Measurements from ENCODE around the gene PPARD.
"Not testable (repeated sequence)": the region's sequence is repeated elsewhere in the genome, so short reads cannot be mapped to it uniquely, and the experiment has no call there.

The PPARD gene

GRCh38 chr6:35426074-35426473, 83.7 kb downstream of the PPARD start:
- peaks cover 23% of the 10 kb centered on the region for H3K36me3 Mint-ChIP-seq (ENCODE audit: low read depth)
- H3K27ac Mint-ChIP-seq = peak overlapping the region; percentile 87
- no peak for TF ChIP-seq CTCF (IDR thresholded peaks at IDR 0.05)
- H3K4me3 Mint-ChIP-seq = no peak overlapping the region
- peaks cover 15% of the 10 kb centered on the region for H3K9me3 Mint-ChIP-seq
- DNase-seq = no peak
- H3K27me3 Mint-ChIP-seq (ENCODE audit: low read depth, poor library complexity) = no peaks in the 10 kb centered on the region
- H3K4me1 Mint-ChIP-seq = peaks cover 27% of the 10 kb centered on the region

GRCh38 chr6:35427435-35427834, 85.1 kb downstream of the PPARD start:
- Mint-ChIP-seq H3K4me1 (peaks cover 27% of the 10 kb centered on the region), H3K36me3 (ENCODE audit: low read depth) (peaks cover 19% of the 10 kb centered on the region), H3K4me3 (no peak overlapping the region), H3K27me3 (ENCODE audit: low read depth, poor library complexity) (no peaks in the 10 kb centered on the region), H3K9me3 (peaks cover 15% of the 10 kb centered on the region), H3K27ac (no peak overlapping the region)
- DNase-seq = no peak
- no peak for TF ChIP-seq CTCF (IDR thresholded peaks at IDR 0.05)

GRCh38 chr6:35427851-35428321, 85.5 kb downstream of the PPARD start:
- no peak overlapping the region for H3K4me3 Mint-ChIP-seq
- no peaks in the 10 kb centered on the region for H3K27me3 Mint-ChIP-seq (ENCODE audit: low read depth, poor library complexity)

DNA sequence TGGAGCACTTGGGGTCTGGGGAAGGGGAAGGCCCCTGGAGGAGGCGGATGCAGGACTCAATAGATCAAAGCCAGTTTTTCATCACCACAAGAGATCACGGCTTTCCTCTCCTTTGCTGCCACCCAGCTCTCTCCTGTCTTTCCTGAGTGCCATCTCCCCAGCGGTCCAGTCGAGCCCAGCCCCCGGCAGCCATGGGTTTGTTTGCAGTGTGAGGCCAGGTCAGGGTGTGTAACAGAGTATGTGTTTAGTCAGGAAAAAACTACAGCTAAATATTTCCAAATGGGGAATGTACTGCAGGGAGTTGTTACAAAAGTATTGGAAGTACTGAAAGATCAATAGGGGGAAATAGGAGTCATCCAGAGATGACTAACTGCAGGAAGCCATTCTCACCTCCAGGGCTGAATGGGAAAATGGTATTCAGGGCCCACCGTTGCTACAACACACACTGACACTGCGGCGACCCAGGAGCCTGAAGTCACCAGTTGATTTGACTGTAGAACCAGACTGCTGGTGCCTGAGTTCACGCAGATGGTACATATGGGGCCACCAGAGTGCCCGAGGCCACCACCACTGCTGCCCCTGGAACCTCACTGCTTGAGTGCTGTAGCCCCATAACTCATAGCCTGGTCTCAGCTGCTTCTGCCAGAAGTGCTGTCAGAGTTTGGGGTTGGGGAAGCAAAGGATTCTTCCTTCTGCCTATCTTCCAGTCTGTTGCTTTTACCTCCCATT, 86.2 kb downstream of the PPARD start:
- peak overlapping the region; percentile 55 for H3K27ac Mint-ChIP-seq
- no peaks in the 10 kb centered on the region for H3K27me3 Mint-ChIP-seq (ENCODE audit: low read depth, poor library complexity)
- peaks cover 15% of the 10 kb centered on the region for H3K9me3 Mint-ChIP-seq
- peaks cover 27% of the 10 kb centered on the region for H3K4me1 Mint-ChIP-seq
- no peak for TF ChIP-seq CTCF (IDR thresholded peaks at IDR 0.05)
- H3K36me3 Mint-ChIP-seq (ENCODE audit: low read depth) = peaks cover 19% of the 10 kb centered on the region
- no peak overlapping the region for H3K4me3 Mint-ChIP-seq
- no peak for DNase-seq

More at GRCh38 chr6:35427851-35428321, 85.5 kb downstream of the PPARD start:
- no peak for TF ChIP-seq CTCF (IDR thresholded peaks at IDR 0.05)
- peaks cover 27% of the 10 kb centered on the region for H3K4me1 Mint-ChIP-seq
- no peak for DNase-seq
- H3K9me3 Mint-ChIP-seq = peaks cover 15% of the 10 kb centered on the region
- peak overlapping the region; percentile 55 for H3K27ac Mint-ChIP-seq
- H3K36me3 Mint-ChIP-seq (ENCODE audit: low read depth) = peaks cover 19% of the 10 kb centered on the region

DNA sequence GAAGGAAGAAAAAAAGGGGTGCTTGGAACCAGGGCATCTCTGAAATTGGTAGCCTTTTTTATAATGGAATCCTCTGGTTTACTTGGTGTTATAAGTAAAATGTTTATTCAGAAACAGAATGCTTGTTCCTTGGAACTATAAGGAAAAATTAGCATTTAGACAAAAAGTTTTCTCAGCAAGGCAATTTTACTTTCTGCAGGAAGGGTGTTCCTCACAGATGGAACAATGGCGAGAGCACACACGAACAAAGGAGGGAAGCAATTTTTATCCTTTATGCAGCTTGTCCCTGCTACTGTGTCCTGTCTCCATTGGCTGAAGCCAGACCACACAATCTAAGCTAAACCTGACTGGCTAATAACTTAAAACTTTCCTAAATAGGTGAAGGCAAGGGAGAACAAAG, 87.1 kb downstream of the PPARD start:
- no peak for TF ChIP-seq CTCF (IDR thresholded peaks at IDR 0.05)
- peaks cover 19% of the 10 kb centered on the region for H3K36me3 Mint-ChIP-seq (ENCODE audit: low read depth)
- peaks cover 15% of the 10 kb centered on the region for H3K9me3 Mint-ChIP-seq
- H3K27ac Mint-ChIP-seq = no peak overlapping the region
- H3K4me3 Mint-ChIP-seq = no peak overlapping the region
- H3K27me3 Mint-ChIP-seq (ENCODE audit: low read depth, poor library complexity) = no peaks in the 10 kb centered on the region
- H3K4me1 Mint-ChIP-seq = peaks cover 27% of the 10 kb centered on the region
- no peak for DNase-seq

DNA sequence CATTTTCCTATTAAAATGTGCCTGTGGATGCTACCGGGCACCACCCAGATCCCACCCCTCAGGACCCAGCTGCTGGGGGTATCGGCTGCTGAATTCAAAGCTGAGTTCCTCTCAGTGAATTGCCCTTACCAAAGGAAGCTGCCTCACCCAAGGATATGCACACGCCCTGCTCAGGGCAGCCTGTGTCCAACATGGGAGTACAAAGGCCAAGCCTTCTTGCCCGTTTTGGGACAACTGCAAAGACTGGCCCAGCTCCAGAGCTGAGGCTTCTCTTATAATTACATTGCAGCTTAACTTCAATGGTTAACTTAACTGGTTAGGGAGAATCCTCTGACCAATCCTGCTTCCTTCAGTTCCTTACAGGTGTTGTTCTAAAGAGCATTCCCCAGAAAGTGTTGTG, 89.9 kb downstream of the PPARD start:
- peaks cover 15% of the 10 kb centered on the region for H3K9me3 Mint-ChIP-seq
- peaks cover 4% of the 10 kb centered on the region for H3K36me3 Mint-ChIP-seq (ENCODE audit: low read depth)
- peaks cover 7% of the 10 kb centered on the region for H3K27me3 Mint-ChIP-seq (ENCODE audit: low read depth, poor library complexity)
- H3K4me1 Mint-ChIP-seq = peaks cover 24% of the 10 kb centered on the region
- no peak for DNase-seq
- H3K4me3 Mint-ChIP-seq = no peak overlapping the region
- no peak overlapping the region for H3K27ac Mint-ChIP-seq
- TF ChIP-seq CTCF (IDR thresholded peaks at IDR 0.05) = no peak

DNA sequence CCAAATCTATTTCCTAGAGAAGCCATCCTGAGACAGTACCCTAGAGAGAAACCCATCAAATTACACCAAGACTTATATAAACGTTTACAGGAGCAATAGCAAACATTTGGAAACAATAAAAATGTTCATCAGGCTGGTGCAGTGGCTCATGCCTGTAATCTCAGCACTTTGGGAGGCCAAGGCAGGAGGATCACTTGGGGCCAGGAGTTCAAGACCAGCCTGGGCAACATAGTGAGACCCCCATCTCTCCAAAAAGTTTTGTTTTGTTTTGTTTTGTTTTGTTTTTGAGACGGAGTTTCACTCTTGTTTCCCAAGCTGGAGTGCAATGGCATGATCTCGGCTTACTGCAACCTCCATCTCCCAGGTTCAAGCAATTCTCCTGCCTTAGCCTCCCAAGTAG, 90.3 kb downstream of the PPARD start:
- DNase-seq; H3K36me3 Mint-ChIP-seq (ENCODE audit: low read depth); H3K27ac Mint-ChIP-seq; H3K27me3 Mint-ChIP-seq (ENCODE audit: low read depth, poor library complexity); H3K4me3 Mint-ChIP-seq: not testable (repeated sequence)
- peaks cover 26% of the 10 kb centered on the region for H3K4me1 Mint-ChIP-seq
- H3K9me3 Mint-ChIP-seq = peaks cover 15% of the 10 kb centered on the region
